ENCODE results near the gene FAIM. TPM values are rescaled to one million over a fixed set of nuclear protein-coding genes. Genes with fewer than 3 reads are reported as not detected.
"Not testable (repeated sequence)": the region's sequence is repeated elsewhere in the genome, so short reads cannot be mapped to it uniquely, and the experiment has no call there.

Gene FAIM
- total RNA-seq (8.3 and 9.1 TPM in 2 replicates), polyA plus RNA-seq (4.2 and 12.6 TPM in 2 replicates)

GRCh38 chr3:138608322-138609135 lies at the start of gene FAIM:
Gene FAIM (plus strand): TSS chr3:138608771. CDS start chr3:138619727, 10,956 bp downstream.
- TF ChIP-seq CTCF (IDR thresholded peaks at IDR 0.05; ENCODE audit: low read depth, low read length), result no peak
- Histone ChIP-seq H3K27me3 (no peaks in the 10 kb centered on the region), H3K36me3 (no peaks in the 10 kb centered on the region), H3K27ac (peak within 1 kb of the TSS; percentile 87), H3K4me3 (peak within 1 kb of the TSS; percentile 37), H3K9me3 (ENCODE audit: low read depth) (no peaks in the 10 kb centered on the region), H3K4me1 (ENCODE audit: low read depth) (peaks cover 3% of the 10 kb centered on the region)
- peak; percentile 70 to 76 for DNase-seq (ENCODE audit: low read depth in 1 of 2, low spot score in 1 of 2)

GRCh38 chr3:138559134-138559533 lies 49.4 kb upstream of the FAIM start:
- no peak for DNase-seq (ENCODE audit: low read depth in 1 of 2, low spot score in 1 of 2)
- Histone ChIP-seq H3K4me1 (ENCODE audit: low read depth) (no peaks in the 10 kb centered on the region), H3K9me3 (ENCODE audit: low read depth) (no peaks in the 10 kb centered on the region), H3K36me3 (no peaks in the 10 kb centered on the region), H3K27ac (no peak overlapping the region), H3K27me3 (no peaks in the 10 kb centered on the region), H3K4me3 (no peak overlapping the region)
- TF ChIP-seq CTCF (IDR thresholded peaks at IDR 0.05; ENCODE audit: low read depth, low read length), result no peak

- no peak for TF ChIP-seq CTCF (IDR thresholded peaks at IDR 0.05; ENCODE audit: low read depth, low read length)
- Histone ChIP-seq H3K36me3 (no peaks in the 10 kb centered on the region), H3K4me1 (ENCODE audit: low read depth) (no peaks in the 10 kb centered on the region), H3K4me3 (no peak overlapping the region), H3K27ac (no peak overlapping the region), H3K9me3 (ENCODE audit: low read depth) (no peaks in the 10 kb centered on the region), H3K27me3 (no peaks in the 10 kb centered on the region)
- no peak for DNase-seq (ENCODE audit: low read depth in 1 of 2, low spot score in 1 of 2)
These were observed 48.1 kb upstream of the FAIM start for GRCh38 chr3:138560501-138560900.

- H3K9me3 ChIP-seq (ENCODE audit: low read depth); DNase-seq (ENCODE audit: low read depth in 1 of 2, low spot score in 1 of 2); H3K4me3 ChIP-seq; H3K27me3 ChIP-seq; H3K4me1 ChIP-seq (ENCODE audit: low read depth); H3K36me3 ChIP-seq; H3K27ac ChIP-seq: not testable (repeated sequence)
These were observed 45.7 kb upstream of the FAIM start for GRCh38 chr3:138562902-138563301.

- not testable (repeated sequence) for H3K9me3 ChIP-seq (ENCODE audit: low read depth)
These were observed 42.3 kb upstream of the FAIM start for GRCh38 chr3:138566293-138566692.

GRCh38 chr3:138567403-138567802 lies 41.2 kb upstream of the FAIM start:
- no peaks in the 10 kb centered on the region for H3K36me3 ChIP-seq
- H3K4me3 ChIP-seq, result no peak overlapping the region
- H3K9me3 ChIP-seq (ENCODE audit: low read depth), result no peaks in the 10 kb centered on the region
- TF ChIP-seq CTCF (IDR thresholded peaks at IDR 0.05; ENCODE audit: low read depth, low read length), result no peak
- H3K27ac ChIP-seq, result no peak overlapping the region
- no peaks in the 10 kb centered on the region for H3K27me3 ChIP-seq
- no peak for DNase-seq (ENCODE audit: low read depth in 1 of 2, low spot score in 1 of 2)
- no peaks in the 10 kb centered on the region for H3K4me1 ChIP-seq (ENCODE audit: low read depth)

More at GRCh38 chr3:138566293-138566692, 42.3 kb upstream of the FAIM start:
- not testable (repeated sequence) for DNase-seq (ENCODE audit: low read depth in 1 of 2, low spot score in 1 of 2); H3K36me3 ChIP-seq; H3K27ac ChIP-seq; H3K4me3 ChIP-seq; H3K4me1 ChIP-seq (ENCODE audit: low read depth); H3K27me3 ChIP-seq
